Measurements from ENCODE around the gene KRTAP5-8. TPM values are rescaled to one million over a fixed set of nuclear protein-coding genes. Genes with fewer than 3 reads are reported as not detected.

The KRTAP5-8 gene
- total RNA-seq, 1 donor: 0.36 TPM

GRCh38 chr11:71490731-71491390 lies 47.0 kb upstream of the KRTAP5-8 start:
- H3K4me3 ChIP-seq (ENCODE audit: insufficient read depth, low read length): no peak overlapping the region
- no peaks in the 10 kb centered on the region for H3K4me1 ChIP-seq (ENCODE audit: insufficient read depth, low read length)
- no peaks in the 10 kb centered on the region for H3K79me2 ChIP-seq (ENCODE audit: insufficient read depth, low read length)
- TF ChIP-seq, protein P1, sequence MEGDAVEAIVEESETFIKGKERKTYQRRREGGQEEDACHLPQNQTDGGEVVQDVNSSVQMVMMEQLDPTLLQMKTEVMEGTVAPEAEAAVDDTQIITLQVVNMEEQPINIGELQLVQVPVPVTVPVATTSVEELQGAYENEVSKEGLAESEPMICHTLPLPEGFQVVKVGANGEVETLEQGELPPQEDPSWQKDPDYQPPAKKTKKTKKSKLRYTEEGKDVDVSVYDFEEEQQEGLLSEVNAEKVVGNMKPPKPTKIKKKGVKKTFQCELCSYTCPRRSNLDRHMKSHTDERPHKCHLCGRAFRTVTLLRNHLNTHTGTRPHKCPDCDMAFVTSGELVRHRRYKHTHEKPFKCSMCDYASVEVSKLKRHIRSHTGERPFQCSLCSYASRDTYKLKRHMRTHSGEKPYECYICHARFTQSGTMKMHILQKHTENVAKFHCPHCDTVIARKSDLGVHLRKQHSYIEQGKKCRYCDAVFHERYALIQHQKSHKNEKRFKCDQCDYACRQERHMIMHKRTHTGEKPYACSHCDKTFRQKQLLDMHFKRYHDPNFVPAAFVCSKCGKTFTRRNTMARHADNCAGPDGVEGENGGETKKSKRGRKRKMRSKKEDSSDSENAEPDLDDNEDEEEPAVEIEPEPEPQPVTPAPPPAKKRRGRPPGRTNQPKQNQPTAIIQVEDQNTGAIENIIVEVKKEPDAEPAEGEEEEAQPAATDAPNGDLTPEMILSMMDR (IDR thresholded peaks at IDR 0.05; ENCODE audit: extremely low read depth, low read depth, low read length): no peak
- no peak overlapping the region for H3K27ac ChIP-seq (ENCODE audit: low read depth, low read length)
- H3K4me2 ChIP-seq (ENCODE audit: insufficient read depth, low read length): no peak overlapping the region
- H3K27me3 ChIP-seq (ENCODE audit: insufficient read depth, low read length): no peaks in the 10 kb centered on the region
- H2AFZ ChIP-seq (ENCODE audit: low read length): no peak overlapping the region
- H4K20me1 ChIP-seq (ENCODE audit: insufficient read depth, low read length): peaks cover 5% of the 10 kb centered on the region
- H3K9me3 ChIP-seq (ENCODE audit: low read depth, low read length): no peaks in the 10 kb centered on the region
- DNase-seq (ENCODE audit: insufficient read length, low spot score, missing footprints): no peak
- peaks cover 28% of the 10 kb centered on the region for H3K36me3 ChIP-seq (ENCODE audit: insufficient read depth, low read length)

DNA sequence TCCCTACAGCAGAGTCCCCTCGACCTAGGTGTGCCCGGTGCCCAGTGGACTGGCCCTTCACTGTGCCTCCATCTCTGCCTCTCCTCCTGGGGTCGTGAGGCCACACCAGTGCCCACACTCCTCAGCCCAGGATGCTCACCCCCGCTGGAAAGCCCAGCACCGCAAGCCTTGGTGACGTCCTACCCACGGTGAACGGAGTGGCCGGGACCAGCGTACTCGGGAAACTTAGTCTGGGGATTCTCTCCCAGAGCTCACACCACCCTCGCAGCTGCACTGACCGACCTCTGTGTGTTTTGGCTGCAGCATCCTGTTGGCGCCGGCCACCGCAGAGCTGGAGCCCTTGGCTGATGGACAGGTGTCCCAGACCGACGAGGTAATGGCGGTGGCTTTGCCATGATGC lies 46.3 kb upstream of the KRTAP5-8 start:
- no peak overlapping the region for H3K4me3 ChIP-seq (ENCODE audit: insufficient read depth, low read length)
- DNase-seq (ENCODE audit: insufficient read length, low spot score, missing footprints): no peak
- no peaks in the 10 kb centered on the region for H3K27me3 ChIP-seq (ENCODE audit: insufficient read depth, low read length)
- H2AFZ ChIP-seq (ENCODE audit: low read length): no peak overlapping the region
- H3K27ac ChIP-seq (ENCODE audit: low read depth, low read length): no peak overlapping the region
- H3K79me2 ChIP-seq (ENCODE audit: insufficient read depth, low read length): no peaks in the 10 kb centered on the region
- TF ChIP-seq, protein P1 (IDR thresholded peaks at IDR 0.05; ENCODE audit: extremely low read depth, low read depth, low read length): no peak
- H3K9me3 ChIP-seq (ENCODE audit: low read depth, low read length): no peaks in the 10 kb centered on the region
- peaks cover 5% of the 10 kb centered on the region for H4K20me1 ChIP-seq (ENCODE audit: insufficient read depth, low read length)
- H3K36me3 ChIP-seq (ENCODE audit: insufficient read depth, low read length): peaks cover 22% of the 10 kb centered on the region
- H3K4me1 ChIP-seq (ENCODE audit: insufficient read depth, low read length): no peaks in the 10 kb centered on the region
- H3K4me2 ChIP-seq (ENCODE audit: insufficient read depth, low read length): no peak overlapping the region

DNA sequence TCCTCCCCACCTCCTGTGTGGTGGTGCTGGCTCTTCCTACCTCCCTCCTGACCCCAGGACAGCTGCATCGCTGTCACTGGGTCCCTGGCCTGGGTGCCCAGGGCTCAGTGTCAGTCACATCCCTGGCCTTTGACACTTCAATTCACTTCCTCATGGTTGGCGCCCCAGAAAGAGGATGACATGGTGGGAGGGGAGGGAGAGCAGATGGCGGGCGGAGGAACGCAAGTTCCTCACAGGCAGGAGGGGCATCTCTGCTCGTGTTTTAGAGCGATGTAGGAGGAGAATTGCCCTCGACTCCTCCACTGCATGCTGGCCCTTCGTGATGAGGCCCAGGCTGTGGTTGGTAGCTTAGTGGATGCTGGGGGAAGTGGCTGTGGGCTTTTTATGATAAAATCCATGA lies 45.9 kb upstream of the KRTAP5-8 start:
- Histone ChIP-seq H3K36me3 (ENCODE audit: insufficient read depth, low read length) (peaks cover 21% of the 10 kb centered on the region), H3K4me3 (ENCODE audit: insufficient read depth, low read length) (no peak overlapping the region), H3K4me2 (ENCODE audit: insufficient read depth, low read length) (no peak overlapping the region), H3K79me2 (ENCODE audit: insufficient read depth, low read length) (no peaks in the 10 kb centered on the region), H3K4me1 (ENCODE audit: insufficient read depth, low read length) (no peaks in the 10 kb centered on the region), H2AFZ (ENCODE audit: low read length) (no peak overlapping the region), H3K27me3 (ENCODE audit: insufficient read depth, low read length) (no peaks in the 10 kb centered on the region), H4K20me1 (ENCODE audit: insufficient read depth, low read length) (peaks cover 5% of the 10 kb centered on the region), H3K27ac (ENCODE audit: low read depth, low read length) (no peak overlapping the region), H3K9me3 (ENCODE audit: low read depth, low read length) (no peaks in the 10 kb centered on the region)
- DNase-seq (ENCODE audit: insufficient read length, low spot score, missing footprints): no peak
- TF ChIP-seq, protein P1 (IDR thresholded peaks at IDR 0.05; ENCODE audit: extremely low read depth, low read depth, low read length): no peak

GRCh38 chr11:71495286-71496230 lies 42.3 kb upstream of the KRTAP5-8 start:
- no peaks in the 10 kb centered on the region for H3K4me1 ChIP-seq (ENCODE audit: insufficient read depth, low read length)
- H3K36me3 ChIP-seq (ENCODE audit: insufficient read depth, low read length): peaks cover 35% of the 10 kb centered on the region
- TF ChIP-seq, protein P1 (IDR thresholded peaks at IDR 0.05; ENCODE audit: extremely low read depth, low read depth, low read length): no peak
- H3K4me2 ChIP-seq (ENCODE audit: insufficient read depth, low read length): no peak overlapping the region
- H3K27ac ChIP-seq (ENCODE audit: low read depth, low read length): no peak overlapping the region
- H3K79me2 ChIP-seq (ENCODE audit: insufficient read depth, low read length): no peaks in the 10 kb centered on the region
- no peaks in the 10 kb centered on the region for H3K9me3 ChIP-seq (ENCODE audit: low read depth, low read length)
- no peak overlapping the region for H2AFZ ChIP-seq (ENCODE audit: low read length)
- no peak overlapping the region for H3K4me3 ChIP-seq (ENCODE audit: insufficient read depth, low read length)
- no peaks in the 10 kb centered on the region for H3K27me3 ChIP-seq (ENCODE audit: insufficient read depth, low read length)
- H4K20me1 ChIP-seq (ENCODE audit: insufficient read depth, low read length): peaks cover 2% of the 10 kb centered on the region
- DNase-seq (ENCODE audit: insufficient read length, low spot score, missing footprints): no peak

All from osteoblast (primary cell).